ENCODE results near the gene UGT1A5.
"Not testable (repeated sequence)": the region's sequence is repeated elsewhere in the genome, so short reads cannot be mapped to it uniquely, and the experiment has no call there.

UGT1A5 gene

DNA sequence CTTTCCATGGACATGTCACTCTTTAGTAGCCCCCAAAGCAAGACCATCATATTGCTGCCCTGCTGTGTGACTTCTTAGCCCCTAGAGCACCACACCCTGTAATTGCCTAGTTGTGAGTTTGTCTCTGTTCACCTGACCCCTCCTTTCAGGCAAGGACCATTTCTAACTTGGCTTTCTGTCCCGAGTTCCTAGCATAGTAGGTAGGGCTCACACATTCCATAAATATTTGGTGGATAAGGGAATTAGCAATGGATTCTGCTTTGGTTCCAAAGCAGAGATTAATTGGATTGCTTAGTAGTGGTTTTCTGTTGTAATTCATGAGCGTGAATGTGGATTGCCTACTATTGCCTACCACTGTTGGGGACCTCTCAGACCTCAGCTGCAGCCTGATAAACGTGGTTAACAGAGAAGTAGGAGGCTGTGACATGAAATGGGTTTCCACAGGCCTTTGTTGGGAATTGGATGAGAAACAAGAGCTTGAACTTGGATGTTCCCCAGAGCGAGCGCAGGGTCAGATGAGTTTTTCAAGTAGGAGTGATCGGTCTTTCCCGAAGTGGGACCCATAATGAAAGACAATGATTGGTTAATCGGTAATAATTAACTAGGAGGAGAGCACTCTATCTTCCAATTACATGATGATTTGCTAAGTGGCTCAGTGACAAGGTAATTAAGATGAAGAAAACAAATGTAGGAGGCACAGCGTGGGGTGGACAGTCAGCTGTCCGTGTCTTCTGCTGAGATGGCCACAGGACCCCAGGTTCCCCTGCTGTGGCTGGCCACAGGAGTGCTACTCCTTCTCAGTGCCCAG is 34.0 kb downstream of the UGT1A5 start:
- DNase-seq (ENCODE audit: low read depth in 2 of 2): no peak

DNA sequence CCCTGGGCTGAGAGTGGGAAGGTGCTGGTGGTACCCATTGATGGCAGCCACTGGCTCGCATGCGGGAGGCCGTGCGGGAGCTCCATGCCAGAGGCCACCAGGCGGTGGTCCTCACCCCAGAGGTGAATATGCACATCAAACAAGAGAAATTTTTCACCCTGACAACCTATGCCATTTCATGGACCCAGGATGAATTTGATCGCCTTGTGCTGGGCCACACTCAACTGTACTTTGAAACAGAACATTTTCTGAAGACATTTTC is 34.5 kb downstream of the UGT1A5 start:
- no peak for DNase-seq (ENCODE audit: low read depth in 2 of 2)

- not testable (repeated sequence) for DNase-seq (ENCODE audit: low read depth in 2 of 2)
Measured at GRCh38 chr2:233750689-233751088, 38.0 kb downstream of the UGT1A5 start.

DNA sequence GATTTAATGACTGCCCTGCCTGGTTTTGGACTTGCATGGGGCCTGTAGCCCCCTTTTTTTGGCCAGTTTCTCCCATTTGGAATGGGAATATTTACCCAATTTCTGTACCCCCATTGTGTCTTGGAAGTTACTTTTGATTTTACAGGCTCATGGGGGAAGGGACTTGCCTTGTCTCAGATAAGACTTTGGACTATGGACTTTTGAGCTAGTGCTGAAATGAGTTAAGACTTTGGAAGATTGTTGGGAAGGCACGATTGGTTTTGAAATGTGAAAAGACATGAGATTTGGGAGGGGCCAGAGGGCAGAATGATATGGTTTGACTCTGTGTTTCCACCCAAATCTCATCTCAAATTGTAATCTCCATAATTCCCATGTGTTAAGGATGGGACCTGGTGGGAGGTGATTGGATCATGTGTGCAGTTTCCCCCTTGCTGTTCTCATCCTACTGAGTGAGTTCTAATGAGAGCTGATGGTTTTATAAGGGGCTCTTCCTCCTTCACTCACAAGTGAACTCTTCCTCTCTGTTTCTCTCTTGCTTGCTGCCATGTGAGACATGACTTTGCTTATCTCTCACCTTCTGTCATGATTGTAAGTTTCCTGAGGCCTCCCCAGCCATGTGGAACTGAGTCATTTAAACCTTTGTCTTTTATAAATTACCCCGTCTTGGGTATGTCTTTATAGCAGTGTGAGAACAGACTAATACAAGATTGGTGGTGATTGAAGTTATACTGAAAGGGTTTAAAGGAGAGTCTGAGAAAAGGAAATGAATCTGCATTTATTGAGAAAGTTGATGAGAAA is 38.7 kb downstream of the UGT1A5 start:
- not testable (repeated sequence) for DNase-seq (ENCODE audit: low read depth in 2 of 2)

DNA sequence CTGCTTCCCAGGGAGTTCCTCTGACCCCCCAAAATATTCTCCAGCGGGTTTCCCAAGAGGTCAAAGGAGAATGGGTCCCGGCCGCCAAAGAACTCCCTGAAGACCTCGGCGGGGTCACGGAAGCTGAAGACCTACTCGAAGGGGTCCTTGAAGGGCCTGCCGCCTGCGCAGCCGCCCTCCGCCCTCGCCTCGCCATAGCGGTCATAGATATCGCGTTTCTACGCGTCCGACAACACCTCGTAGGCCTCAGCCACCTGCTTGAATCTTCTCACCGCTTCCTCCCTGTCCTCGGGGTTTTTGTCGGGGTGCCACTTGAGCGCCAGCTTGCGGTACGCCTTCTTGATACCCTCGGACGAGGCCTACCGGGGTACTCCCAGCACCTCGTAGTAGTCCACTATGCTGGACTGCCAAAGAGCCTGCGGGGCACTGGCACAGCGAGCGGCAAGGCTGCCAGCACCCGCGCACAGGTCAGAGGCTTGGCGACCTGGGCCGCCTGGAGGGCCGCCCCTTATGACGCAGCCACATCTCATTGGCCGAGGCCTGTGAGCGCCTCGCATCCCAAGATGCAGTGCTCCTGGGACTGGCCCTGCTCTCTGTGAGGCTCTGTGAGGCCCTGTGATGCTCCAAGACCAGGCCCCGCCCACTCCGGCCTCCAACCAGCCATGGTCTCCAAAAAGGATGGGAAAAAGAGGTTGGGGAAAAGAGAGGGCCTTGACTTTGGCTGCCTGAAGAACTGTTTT is 42.3 kb downstream of the UGT1A5 start:
- DNase-seq (ENCODE audit: low read depth in 2 of 2): no peak

- DNase-seq (ENCODE audit: low read depth in 2 of 2): no peak
Measured at GRCh38 chr2:233756429-233757081, 43.8 kb downstream of the UGT1A5 start.

DNA sequence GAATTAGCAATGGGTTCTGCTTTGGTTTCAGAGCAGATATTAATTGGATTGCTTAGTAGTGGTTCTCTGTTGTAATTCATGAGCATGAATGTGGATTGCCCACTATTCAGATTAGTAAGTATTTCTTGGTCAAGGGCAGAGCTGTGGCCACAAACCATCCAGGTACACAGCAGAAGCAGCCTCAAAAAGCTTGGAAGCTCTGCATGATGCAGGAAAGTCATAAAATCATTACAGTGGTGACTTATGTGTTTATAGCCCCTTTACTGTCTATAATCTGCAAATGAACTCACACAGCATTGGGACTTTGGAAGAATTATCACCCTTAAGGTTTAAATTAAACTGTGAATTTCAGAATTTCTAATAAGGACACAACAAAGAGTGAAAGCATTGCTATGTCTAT is 45.4 kb downstream of the UGT1A5 start:
- no peak for DNase-seq (ENCODE audit: low read depth in 2 of 2)

DNA sequence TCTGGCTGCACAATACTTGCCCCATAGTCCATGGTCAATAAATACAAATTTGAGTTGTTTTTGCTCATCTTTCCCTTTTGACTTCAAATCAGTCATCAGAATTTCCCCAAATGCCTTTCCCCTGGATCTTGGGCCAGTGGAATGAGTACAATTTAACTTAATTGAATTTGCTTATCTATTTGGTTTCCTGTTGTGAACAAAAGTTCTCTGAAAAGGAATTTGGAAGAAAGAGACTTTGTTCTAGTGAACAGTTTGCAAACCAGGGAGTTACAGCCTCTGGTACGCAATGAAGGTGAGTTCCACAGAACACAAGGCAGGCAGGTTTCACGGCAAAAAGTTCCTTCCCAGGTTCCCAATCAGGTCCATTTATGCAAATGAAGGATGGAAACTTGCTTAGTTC is 46.1 kb downstream of the UGT1A5 start:
- no peak for DNase-seq (ENCODE audit: low read depth in 2 of 2)

DNA sequence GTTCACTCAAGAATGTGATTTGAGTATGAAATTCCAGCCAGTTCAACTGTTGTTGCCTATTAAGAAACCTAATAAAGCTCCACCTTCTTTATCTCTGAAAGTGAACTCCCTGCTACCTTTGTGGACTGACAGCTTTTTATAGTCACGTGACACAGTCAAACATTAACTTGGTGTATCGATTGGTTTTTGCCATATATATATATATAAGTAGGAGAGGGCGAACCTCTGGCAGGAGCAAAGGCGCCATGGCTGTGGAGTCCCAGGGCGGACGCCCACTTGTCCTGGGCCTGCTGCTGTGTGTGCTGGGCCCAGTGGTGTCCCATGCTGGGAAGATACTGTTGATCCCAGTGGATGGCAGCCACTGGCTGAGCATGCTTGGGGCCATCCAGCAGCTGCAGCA is 47.3 kb downstream of the UGT1A5 start, which contains the start of gene UGT1A1:
UGT1A1 (plus strand) TSS at position 228 of the 400 bp plus-strand sequence; CDS start at position 246, 18 bp downstream.
- DNase-seq (ENCODE audit: low read depth in 2 of 2): no peak

GRCh38 chr2:233761040-233761769 is 48.5 kb downstream of the UGT1A5 start:
- no peak for DNase-seq (ENCODE audit: low read depth in 2 of 2)

DNA sequence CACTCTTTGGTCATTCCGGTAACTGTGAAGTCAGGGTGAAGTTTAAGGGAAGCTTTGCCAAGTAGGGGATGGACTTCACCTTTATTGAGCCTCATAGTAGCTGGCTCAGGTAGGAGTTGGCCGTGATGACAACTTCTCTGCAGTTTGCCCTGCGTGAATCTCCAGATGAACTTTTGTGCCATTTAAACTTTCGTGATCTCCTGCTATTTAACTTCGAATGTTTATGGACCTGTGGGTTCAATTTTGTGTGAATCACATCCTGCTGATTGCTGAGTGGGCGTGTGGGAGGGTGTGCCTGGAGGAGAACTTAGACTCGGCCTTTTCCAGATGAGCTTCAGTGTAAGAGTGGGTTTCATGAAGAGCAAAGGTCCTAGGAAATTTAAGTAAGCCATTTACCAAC is 51.6 kb downstream of the UGT1A5 start:
- no peak for DNase-seq (ENCODE audit: low read depth in 2 of 2)

DNA sequence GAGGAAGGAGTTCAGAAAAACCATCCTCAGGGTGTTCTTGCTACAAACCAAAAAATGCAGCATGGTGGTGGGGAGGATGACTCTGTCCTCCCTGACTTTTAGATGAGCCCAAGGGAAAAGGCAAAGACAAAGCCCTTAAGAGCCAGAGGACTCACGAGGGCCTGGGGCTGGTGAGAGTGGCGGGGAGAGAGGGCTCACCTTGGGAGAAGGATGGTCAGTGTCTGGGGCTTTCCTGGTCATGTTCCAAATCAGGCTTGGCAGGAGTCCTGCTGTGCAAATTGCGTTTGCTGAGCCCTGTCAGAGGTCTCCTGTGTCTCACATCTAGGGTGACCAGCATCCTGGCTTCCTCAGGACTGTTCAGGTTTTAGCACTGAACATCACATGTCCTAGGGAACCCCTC is 52.1 kb downstream of the UGT1A5 start:
- no peak for DNase-seq (ENCODE audit: low read depth in 2 of 2)

DNA sequence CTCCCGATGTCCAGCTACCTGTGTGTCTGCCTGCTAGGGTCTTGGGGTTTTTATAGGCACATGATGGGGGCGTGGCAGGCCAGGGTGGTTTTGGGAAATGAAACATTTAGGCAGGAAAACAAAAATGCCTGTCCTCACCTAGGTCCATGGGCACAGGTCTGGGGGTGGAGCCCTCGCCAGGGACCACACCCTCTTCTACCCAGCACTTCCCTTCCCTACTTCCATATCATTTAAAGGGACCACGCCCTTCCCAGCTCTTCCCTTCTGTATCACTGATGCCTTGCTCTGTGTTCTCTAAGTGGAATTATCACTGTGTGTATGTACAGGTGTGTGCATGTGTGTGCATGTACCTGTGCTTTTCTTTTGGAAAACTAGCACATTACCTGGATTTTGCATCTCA is 53.7 kb downstream of the UGT1A5 start:
- no peak for DNase-seq (ENCODE audit: low read depth in 2 of 2)

- no peak for DNase-seq (ENCODE audit: low read depth in 2 of 2)
Measured at GRCh38 chr2:233768076-233768475, 55.4 kb downstream of the UGT1A5 start.

GRCh38 chr2:233769260-233769659 is 56.6 kb downstream of the UGT1A5 start:
- no peak for DNase-seq (ENCODE audit: low read depth in 2 of 2)

GRCh38 chr2:233772153-233772552 is 59.4 kb downstream of the UGT1A5 start:
- no peak for DNase-seq (ENCODE audit: low read depth in 2 of 2)

GRCh38 chr2:233772583-233772982 is 59.9 kb downstream of the UGT1A5 start:
- no peak for DNase-seq (ENCODE audit: low read depth in 2 of 2)

DNA sequence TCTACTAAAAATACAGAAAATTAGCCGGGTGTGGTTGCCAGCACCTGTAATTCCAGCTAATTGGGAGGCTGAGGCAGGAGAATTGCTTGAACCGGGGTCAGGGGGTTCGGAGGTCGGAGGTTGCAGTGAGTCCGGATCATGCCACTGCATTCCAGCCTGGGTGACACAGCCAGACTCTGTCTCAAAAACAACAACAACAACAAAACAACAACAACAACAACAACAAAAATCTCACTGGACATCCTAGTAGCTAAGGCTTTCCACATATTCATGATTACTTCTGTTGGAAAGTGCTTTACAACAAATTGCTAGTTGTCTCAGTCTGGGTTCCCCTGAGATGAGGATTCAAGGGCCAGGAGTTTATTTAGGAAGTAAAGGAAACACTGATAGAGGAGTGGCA is 61.1 kb downstream of the UGT1A5 start:
- no peak for DNase-seq (ENCODE audit: low read depth in 2 of 2)

- no peak for DNase-seq (ENCODE audit: low read depth in 2 of 2)
Measured at GRCh38 chr2:233775414-233775813, 62.7 kb downstream of the UGT1A5 start.

GRCh38 chr2:233778030-233778429 is 65.3 kb downstream of the UGT1A5 start, which contains the start of gene MROH2A:
TSS of gene MROH2A (plus strand) at chr2:233778330. CDS start at chr2:233779359, 1,029 bp downstream.
- DNase-seq (ENCODE audit: low read depth in 2 of 2): no peak

- no peak for DNase-seq (ENCODE audit: low read depth in 2 of 2)
Measured at GRCh38 chr2:233779722-233780121, 67.0 kb downstream of the UGT1A5 start.
